Sigmoid colon (tissue), 4 donors: ENCODE measurements around the gene AGBL5.

Experiments
- CTCF ChIP-seq, 4 experiments: fragments of 450-650 bp in 3 of 4; fragments of 200-600 bp in 1 of 4; IDR thresholded peaks; one replicate each; pipeline ENCODE4 v1.5.1; 2016 to 2019; ENCODE audit warnings: antibody characterized with exemption in 4 of 4, mild to moderate bottlenecking in 3 of 4, moderate library complexity in 2 of 4
- EP300 ChIP-seq, 4 donors: sonication (generic); formaldehyde crosslinking; IDR thresholded peaks; one replicate each; pipeline ENCODE4 v1.6.1; 2017; ENCODE audit warnings: antibody characterized with exemption in 4 of 4
- POLR2AphosphoS5 ChIP-seq, 4 donors: sonication (generic); formaldehyde crosslinking; IDR thresholded peaks; one replicate each; pipeline ENCODE4 v1.6.1; 2017; ENCODE audit warnings: antibody characterized with exemption in 4 of 4

- no peak for TF ChIP-seq CTCF (IDR thresholded peaks at IDR 0.05)
- no peak for TF ChIP-seq POLR2AphosphoS5 (IDR thresholded peaks at IDR 0.05)
- no peak for TF ChIP-seq EP300 (IDR thresholded peaks at IDR 0.05)
These were observed 22.3 kb downstream of the AGBL5 start for GRCh38 chr2:27073782-27074181.
